ENCODE results near the gene ATXN10.

The ATXN10 gene

DNA sequence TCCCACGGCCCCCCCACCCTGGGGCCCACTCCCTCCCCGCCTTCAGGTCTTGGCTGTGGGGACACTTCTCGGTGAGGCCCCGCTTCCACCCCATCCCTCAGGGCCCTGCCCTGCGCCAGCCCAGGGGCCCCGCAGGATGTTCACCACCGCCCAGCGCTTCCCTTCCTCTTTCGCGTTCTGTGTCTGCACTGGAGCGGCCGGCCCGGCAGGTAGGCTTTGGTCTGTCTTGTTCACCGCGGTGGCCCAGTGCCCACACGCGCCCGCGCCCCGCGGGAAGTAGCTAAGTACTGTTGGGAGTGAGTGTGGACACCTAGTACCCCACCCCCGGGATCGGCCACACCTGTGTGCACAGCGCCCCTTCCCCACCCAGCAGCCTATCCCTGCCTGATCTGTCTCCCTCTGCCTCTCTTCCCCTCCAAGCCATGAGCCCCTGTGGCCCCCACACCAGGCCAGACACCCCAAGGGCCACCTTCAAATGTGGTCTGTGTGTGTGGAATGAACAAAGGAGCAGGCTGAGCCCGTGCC is 219.9 kb downstream of the ATXN10 start:
- Histone ChIP-seq H3K4me2 (ENCODE audit: low read depth, low read length, poor library complexity, severe bottlenecking) (no peak overlapping the region), H3K36me3 (ENCODE audit: insufficient read depth, low read length) (no peaks in the 10 kb centered on the region), H4K20me1 (ENCODE audit: insufficient read depth, low read length, poor library complexity, severe bottlenecking) (no peaks in the 10 kb centered on the region), H3K4me1 (ENCODE audit: insufficient read depth, low read length, poor library complexity, severe bottlenecking) (no peaks in the 10 kb centered on the region), H3K9me2 (replicated peaks; ENCODE audit: low read depth, low read length) (no peaks in the 10 kb centered on the region), H3K4me3 (ENCODE audit: low read length, poor library complexity, severe bottlenecking) (no peak overlapping the region), H3K9ac (ENCODE audit: low read depth, low read length, poor library complexity, severe bottlenecking) (no peak overlapping the region), H2AFZ (ENCODE audit: low read length) (no peak overlapping the region), H3F3A (ENCODE audit: low read depth) (no peaks in the 10 kb centered on the region), H3K9me3 (ENCODE audit: insufficient read depth, low read depth, low read length) (no peaks in the 10 kb centered on the region), H3K79me2 (ENCODE audit: insufficient read depth, low read length) (no peaks in the 10 kb centered on the region), H3K27me3 (ENCODE audit: insufficient read depth, low read length, poor library complexity, severe bottlenecking) (no peaks in the 10 kb centered on the region)
- no peak for TF ChIP-seq EZH2phosphoT487 (IDR thresholded peaks at IDR 0.05; ENCODE audit: borderline replicate concordance)
- TF ChIP-seq, protein P1, sequence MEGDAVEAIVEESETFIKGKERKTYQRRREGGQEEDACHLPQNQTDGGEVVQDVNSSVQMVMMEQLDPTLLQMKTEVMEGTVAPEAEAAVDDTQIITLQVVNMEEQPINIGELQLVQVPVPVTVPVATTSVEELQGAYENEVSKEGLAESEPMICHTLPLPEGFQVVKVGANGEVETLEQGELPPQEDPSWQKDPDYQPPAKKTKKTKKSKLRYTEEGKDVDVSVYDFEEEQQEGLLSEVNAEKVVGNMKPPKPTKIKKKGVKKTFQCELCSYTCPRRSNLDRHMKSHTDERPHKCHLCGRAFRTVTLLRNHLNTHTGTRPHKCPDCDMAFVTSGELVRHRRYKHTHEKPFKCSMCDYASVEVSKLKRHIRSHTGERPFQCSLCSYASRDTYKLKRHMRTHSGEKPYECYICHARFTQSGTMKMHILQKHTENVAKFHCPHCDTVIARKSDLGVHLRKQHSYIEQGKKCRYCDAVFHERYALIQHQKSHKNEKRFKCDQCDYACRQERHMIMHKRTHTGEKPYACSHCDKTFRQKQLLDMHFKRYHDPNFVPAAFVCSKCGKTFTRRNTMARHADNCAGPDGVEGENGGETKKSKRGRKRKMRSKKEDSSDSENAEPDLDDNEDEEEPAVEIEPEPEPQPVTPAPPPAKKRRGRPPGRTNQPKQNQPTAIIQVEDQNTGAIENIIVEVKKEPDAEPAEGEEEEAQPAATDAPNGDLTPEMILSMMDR (conservative IDR thresholded peaks at IDR 0.05; ENCODE audit: low read length), result no peak

DNA sequence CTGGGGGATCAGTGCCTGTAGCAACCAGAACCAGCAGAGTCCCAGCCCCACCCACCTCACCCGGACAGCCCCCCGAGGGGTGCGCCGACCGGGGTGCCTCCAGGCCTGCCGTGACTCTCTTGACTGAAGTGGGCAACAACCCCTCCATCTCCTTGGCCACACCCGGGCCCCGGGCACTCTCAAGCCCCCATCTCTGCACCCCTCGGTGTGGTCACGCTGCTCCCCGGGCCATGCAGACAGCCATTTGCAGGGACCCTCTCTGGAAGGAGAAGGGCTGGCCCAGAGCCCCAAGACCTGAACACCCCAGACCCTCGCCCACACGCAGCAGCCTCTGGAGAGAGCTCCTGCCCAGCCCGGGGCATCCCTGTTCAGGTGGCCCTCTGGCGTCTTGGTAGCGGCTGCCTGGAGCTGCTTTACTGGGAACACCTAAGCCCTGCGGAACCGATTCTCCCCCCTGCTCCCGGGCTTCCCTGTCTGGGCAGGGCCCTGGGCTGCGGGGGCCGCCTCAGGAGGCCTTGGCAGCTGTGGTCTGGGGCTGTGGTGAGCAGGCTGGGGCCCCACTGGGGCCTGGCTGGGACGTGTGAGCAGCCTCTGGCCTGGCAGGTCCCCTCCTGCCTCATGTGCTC is 220.5 kb downstream of the ATXN10 start:
- Histone ChIP-seq H3K9me3 (ENCODE audit: insufficient read depth, low read depth, low read length) (no peaks in the 10 kb centered on the region), H4K20me1 (ENCODE audit: insufficient read depth, low read length, poor library complexity, severe bottlenecking) (no peaks in the 10 kb centered on the region), H3K9ac (ENCODE audit: low read depth, low read length, poor library complexity, severe bottlenecking) (no peak overlapping the region), H3K4me2 (ENCODE audit: low read depth, low read length, poor library complexity, severe bottlenecking) (no peak overlapping the region), H3K9me2 (replicated peaks; ENCODE audit: low read depth, low read length) (no peaks in the 10 kb centered on the region), H3K79me2 (ENCODE audit: insufficient read depth, low read length) (no peaks in the 10 kb centered on the region), H2AFZ (ENCODE audit: low read length) (no peak overlapping the region), H3K4me3 (ENCODE audit: low read length, poor library complexity, severe bottlenecking) (no peak overlapping the region), H3K36me3 (ENCODE audit: insufficient read depth, low read length) (no peaks in the 10 kb centered on the region), H3F3A (ENCODE audit: low read depth) (no peaks in the 10 kb centered on the region), H3K4me1 (ENCODE audit: insufficient read depth, low read length, poor library complexity, severe bottlenecking) (no peaks in the 10 kb centered on the region), H3K27me3 (ENCODE audit: insufficient read depth, low read length, poor library complexity, severe bottlenecking) (no peaks in the 10 kb centered on the region)
- TF ChIP-seq, protein P1 (conservative IDR thresholded peaks at IDR 0.05; ENCODE audit: low read length), result no peak

DNA sequence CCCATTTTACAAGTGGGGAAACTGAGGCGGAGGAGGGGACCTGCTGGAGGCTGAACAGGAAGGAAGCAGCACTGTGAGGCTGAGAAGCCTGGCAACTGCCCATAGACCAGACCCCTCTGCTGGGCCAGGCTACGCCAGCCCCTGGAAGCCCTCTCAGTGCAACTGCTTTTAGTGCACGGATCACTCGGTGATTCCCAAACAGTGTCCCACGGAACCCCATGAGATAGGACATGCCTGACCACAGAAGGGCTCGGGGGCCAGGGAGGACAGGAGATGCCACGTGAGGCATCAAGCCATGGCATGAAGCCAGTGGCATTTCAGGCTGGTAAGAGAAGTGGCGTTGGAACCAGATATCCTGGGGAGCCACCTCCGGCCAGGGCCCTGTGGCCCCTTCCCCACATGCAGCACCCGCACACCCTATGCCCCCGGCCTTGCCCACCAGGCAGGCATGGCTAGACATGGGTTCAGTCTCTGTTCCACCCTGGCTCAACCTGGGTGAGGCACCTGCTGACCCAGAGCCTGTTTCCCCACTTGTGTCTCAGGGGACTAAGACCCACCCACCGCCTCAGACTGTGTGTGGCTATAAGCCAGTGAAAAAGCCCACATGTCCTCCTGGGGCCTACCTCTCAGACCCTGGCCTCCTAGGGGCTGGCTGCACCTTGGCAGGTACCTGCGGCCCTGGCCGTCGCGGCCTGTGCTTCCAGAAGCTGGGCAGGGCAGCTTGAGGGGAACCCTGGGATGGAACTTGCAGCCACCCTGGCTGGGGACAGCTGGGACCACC is 221.2 kb downstream of the ATXN10 start:
- no peaks in the 10 kb centered on the region for H3K79me2 ChIP-seq (ENCODE audit: insufficient read depth, low read length)
- no peak overlapping the region for H2AFZ ChIP-seq (ENCODE audit: low read length)
- no peaks in the 10 kb centered on the region for H3K9me2 ChIP-seq (replicated peaks; ENCODE audit: low read depth, low read length)
- no peak for TF ChIP-seq EZH2phosphoT487 (IDR thresholded peaks at IDR 0.05; ENCODE audit: borderline replicate concordance)
- TF ChIP-seq, protein P1 (conservative IDR thresholded peaks at IDR 0.05; ENCODE audit: low read length), result no peak
- H3F3A ChIP-seq (ENCODE audit: low read depth), result no peaks in the 10 kb centered on the region
- no peaks in the 10 kb centered on the region for H3K27me3 ChIP-seq (ENCODE audit: insufficient read depth, low read length, poor library complexity, severe bottlenecking)
- no peak overlapping the region for H3K4me2 ChIP-seq (ENCODE audit: low read depth, low read length, poor library complexity, severe bottlenecking)
- no peaks in the 10 kb centered on the region for H4K20me1 ChIP-seq (ENCODE audit: insufficient read depth, low read length, poor library complexity, severe bottlenecking)
- H3K9me3 ChIP-seq (ENCODE audit: insufficient read depth, low read depth, low read length), result no peaks in the 10 kb centered on the region
- H3K4me1 ChIP-seq (ENCODE audit: insufficient read depth, low read length, poor library complexity, severe bottlenecking), result no peaks in the 10 kb centered on the region
- no peak overlapping the region for H3K4me3 ChIP-seq (ENCODE audit: low read length, poor library complexity, severe bottlenecking)
- no peak overlapping the region for H3K9ac ChIP-seq (ENCODE audit: low read depth, low read length, poor library complexity, severe bottlenecking)
- no peaks in the 10 kb centered on the region for H3K36me3 ChIP-seq (ENCODE audit: insufficient read depth, low read length)
